WTC11 (cell line): ENCODE measurements around the gene SETD4.
A peak's percentile ranks its signal among the peaks of the same experiment; 100 is the strongest.

Experiments used
- FOXJ3 ChIP-seq: sonication (generic); formaldehyde crosslinking; IDR thresholded peaks from 2 replicates; pipeline ENCODE4 v1.9.0; 2021; ENCODE audit warnings: missing genetic modification reagents, mild to moderate bottlenecking, borderline replicate concordance
- JUN ChIP-seq: sonication (generic); formaldehyde crosslinking; IDR thresholded peaks from 2 replicates; pipeline ENCODE4 v1.8.0; 2023; ENCODE audit warnings: mild to moderate bottlenecking, missing genetic modification reagents

GRCh38 chr21:36059823-36060158 lies 535 bp downstream of the SETD4 start:
- TF ChIP-seq JUN = peak; percentile 80; the same call in 1 of the 2 replicates
- TF ChIP-seq FOXJ3 = no peak
